Prostate gland (tissue), 2 donors: ENCODE data around the gene SIRT2.

Source experiments
- CTCF ChIP-seq, 4 experiments: fragments of 200-600 bp in 2 of 4; fragments of 450-650 bp in 2 of 4; sonication (generic) in 2 of 4; IDR thresholded peaks; 1 replicate in 3 of 4; 2 replicates in 1 of 4; pipeline ENCODE4 v1.5.1; 2016 to 2019; ENCODE audit warnings: antibody characterized with exemption in 4 of 4, mild to moderate bottlenecking in 2 of 4, moderate library complexity in 2 of 4
- POLR2A ChIP-seq: fragments of 450-650 bp; IDR thresholded peaks from one replicate; pipeline ENCODE4 v1.6.1; 2016; ENCODE audit warnings: antibody characterized with exemption, mild to moderate bottlenecking
- POLR2AphosphoS5 ChIP-seq: sonication (generic); formaldehyde crosslinking; IDR thresholded peaks from one replicate; pipeline ENCODE4 v1.6.1; 2017; ENCODE audit warnings: antibody characterized with exemption

GRCh38 chr19:38932425-38933179, 33.2 kb upstream of the SIRT2 start:
- TF ChIP-seq CTCF (IDR thresholded peaks at IDR 0.05) (no peak), POLR2A (no peak), POLR2AphosphoS5 (no peak)
